ENCODE measurements around the gene ZYG11B. TPM values are rescaled to one million over a fixed set of nuclear protein-coding genes. Genes with fewer than 3 reads are reported as not detected.

The ZYG11B gene
- total and polyA plus RNA-seq, 8 donors, result 23.3 to 34.6 (median 28.4) TPM

DNA sequence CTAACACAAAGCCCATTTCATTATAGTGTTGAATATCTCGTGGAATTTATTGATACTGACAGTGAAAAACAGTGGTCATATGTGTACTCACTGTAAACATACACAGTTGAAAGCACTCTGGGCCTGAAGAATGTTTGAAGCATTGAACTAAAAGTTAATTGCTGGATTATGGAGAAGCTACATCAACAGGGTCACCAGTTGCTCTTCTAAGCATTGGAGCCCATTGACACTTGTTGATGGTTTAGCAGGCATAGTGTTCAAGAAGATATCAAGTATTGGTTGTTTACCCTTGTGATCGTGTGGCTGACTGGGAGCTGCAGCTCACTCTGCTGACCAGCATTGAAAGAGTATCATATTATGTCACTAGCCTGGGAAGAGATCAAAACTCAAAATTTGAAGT lies 126.6 kb downstream of the ZYG11B start:
- Histone ChIP-seq H3K27me3 (peaks cover 0 to 16% of the 10 kb centered on the region in 2 donors), H3K4me3 (no peak overlapping the region), H3K9me3 (no peaks in the 10 kb centered on the region), H3K4me1 (no peaks in the 10 kb centered on the region), H3K27ac (no peak overlapping the region), H3K36me3 (no peaks in the 10 kb centered on the region)
- DNase-seq (no peak), ATAC-seq (no peak)
- TF ChIP-seq, protein P1, sequence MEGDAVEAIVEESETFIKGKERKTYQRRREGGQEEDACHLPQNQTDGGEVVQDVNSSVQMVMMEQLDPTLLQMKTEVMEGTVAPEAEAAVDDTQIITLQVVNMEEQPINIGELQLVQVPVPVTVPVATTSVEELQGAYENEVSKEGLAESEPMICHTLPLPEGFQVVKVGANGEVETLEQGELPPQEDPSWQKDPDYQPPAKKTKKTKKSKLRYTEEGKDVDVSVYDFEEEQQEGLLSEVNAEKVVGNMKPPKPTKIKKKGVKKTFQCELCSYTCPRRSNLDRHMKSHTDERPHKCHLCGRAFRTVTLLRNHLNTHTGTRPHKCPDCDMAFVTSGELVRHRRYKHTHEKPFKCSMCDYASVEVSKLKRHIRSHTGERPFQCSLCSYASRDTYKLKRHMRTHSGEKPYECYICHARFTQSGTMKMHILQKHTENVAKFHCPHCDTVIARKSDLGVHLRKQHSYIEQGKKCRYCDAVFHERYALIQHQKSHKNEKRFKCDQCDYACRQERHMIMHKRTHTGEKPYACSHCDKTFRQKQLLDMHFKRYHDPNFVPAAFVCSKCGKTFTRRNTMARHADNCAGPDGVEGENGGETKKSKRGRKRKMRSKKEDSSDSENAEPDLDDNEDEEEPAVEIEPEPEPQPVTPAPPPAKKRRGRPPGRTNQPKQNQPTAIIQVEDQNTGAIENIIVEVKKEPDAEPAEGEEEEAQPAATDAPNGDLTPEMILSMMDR (IDR thresholded peaks at IDR 0.05), result no peak
- intact Hi-C loops (cut with DNase I), result no loop called here

DNA sequence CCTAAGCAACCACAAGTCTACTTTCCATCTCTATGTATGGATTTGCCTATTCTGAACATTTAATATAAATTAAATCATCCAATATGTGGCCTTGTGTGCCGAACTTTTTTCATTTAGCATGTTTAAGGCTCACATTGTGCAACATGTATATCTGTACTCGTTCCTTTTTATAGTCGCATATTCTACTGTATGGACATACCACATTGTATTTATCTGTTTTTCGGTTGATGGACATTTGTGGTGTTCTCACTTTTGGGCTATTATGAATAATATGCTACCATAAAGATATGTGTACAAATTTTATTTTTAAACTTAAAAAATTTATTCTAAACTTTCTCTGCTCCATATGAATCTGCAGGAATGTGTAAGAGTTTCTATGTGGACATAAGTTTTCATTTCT lies 129.3 kb downstream of the ZYG11B start:
- Histone ChIP-seq H3K27ac (no peak overlapping the region), H3K4me3 (no peak overlapping the region), H3K27me3 (no peaks in the 10 kb centered on the region), H3K4me1 (no peaks in the 10 kb centered on the region), H3K9me3 (no peaks in the 10 kb centered on the region), H3K36me3 (no peaks in the 10 kb centered on the region)
- intact Hi-C loops (cut with DNase I), result no loop called here
- TF ChIP-seq, protein P1 (IDR thresholded peaks at IDR 0.05), result no peak
- DNase-seq, result no peak
- ATAC-seq, result no peak

DNA sequence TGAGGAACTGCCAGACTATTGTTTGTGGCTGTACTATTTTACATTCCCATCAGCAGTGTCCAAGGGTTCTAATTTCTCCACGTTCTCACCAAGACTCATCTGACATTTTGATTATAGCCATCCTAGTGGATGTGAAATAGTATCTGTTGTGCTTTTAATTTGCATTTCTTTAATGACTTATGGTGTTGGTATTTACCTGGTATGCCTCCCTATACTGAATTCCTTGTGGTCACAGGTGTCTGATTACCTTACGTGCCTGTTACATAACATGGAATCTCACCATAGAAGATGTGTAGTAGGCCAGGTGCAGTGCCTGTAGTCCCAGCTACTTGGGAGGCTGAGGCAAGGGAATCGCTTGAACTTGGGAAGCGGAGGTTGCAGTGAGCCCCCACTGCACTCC lies 129.8 kb downstream of the ZYG11B start:
- Histone ChIP-seq H3K27me3 (no peaks in the 10 kb centered on the region), H3K27ac (no peak overlapping the region), H3K4me3 (no peak overlapping the region), H3K4me1 (no peaks in the 10 kb centered on the region), H3K36me3 (no peaks in the 10 kb centered on the region), H3K9me3 (no peaks in the 10 kb centered on the region)
- DNase-seq (no peak), ATAC-seq (no peak)
- TF ChIP-seq, protein P1 (IDR thresholded peaks at IDR 0.05), result no peak
- intact Hi-C loops (cut with DNase I), result no loop called here

DNA sequence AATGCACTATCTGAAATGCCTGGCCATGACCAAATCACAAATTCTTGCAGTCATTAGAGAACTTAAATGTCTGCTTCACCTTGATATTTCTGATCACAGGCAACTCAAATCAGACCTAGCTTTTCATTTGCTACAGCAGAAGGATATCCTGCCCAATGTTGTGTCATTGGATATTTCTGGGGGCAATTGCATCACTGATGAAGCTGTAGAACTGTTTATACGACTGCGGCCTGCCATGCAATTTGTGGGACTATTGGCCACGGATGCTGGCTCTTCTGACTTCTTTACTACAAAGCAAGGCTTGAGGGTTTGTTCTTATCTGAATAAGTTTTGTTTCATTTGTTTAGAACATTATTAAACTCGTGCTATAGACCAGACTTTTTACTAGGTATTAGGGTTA lies 131.2 kb downstream of the ZYG11B start:
- Histone ChIP-seq H3K27ac (no peak overlapping the region), H3K4me3 (no peak overlapping the region), H3K9me3 (no peaks in the 10 kb centered on the region), H3K36me3 (no peaks in the 10 kb centered on the region), H3K4me1 (no peaks in the 10 kb centered on the region), H3K27me3 (peaks cover 0 to 6% of the 10 kb centered on the region in 2 donors)
- intact Hi-C loops (cut with DNase I), result no loop called here
- DNase-seq, result no peak
- TF ChIP-seq, protein P1 (IDR thresholded peaks at IDR 0.05), result no peak
- no peak for ATAC-seq

DNA sequence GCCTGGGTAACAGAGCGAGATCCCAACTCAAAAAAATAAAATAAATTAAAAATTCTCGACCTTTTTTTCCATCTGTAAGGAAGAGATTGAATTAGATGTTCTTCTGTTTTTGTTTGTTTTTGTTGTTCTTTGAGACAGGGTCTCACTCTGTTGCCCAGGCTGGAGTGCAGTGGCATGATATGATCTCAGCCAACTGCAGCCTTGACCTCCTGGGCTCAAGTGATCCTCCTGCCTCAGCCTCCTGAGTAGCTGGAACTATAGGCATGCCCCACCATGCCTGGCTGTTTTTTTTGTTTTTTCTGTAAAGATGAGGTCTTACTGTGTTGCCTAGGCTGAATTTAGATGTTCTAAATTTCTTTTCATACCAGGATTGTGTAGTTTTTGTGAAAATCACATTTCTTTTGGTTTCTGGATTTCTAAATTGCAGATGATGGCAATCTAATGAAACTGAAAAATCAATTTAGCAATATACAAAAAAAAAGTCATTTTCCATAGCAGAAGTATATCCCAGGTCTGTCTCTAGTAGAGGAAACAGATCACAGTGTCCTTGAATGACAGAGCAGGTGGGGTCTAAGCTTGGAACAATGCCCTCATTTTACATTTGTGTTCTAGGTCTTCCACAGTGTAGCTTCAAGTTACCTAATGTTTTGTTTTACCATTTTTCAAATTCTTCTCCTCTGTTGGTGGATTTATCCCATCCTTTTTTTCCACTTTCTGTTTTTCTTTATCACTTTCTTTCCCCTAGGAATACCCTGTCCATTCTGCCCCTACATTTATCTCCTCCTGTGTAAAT lies 136.6 kb downstream of the ZYG11B start:
- intact Hi-C loops (cut with DNase I), result no loop called here
- TF ChIP-seq, protein P1 (IDR thresholded peaks at IDR 0.05), result no peak

More for the DNA sequence above, 136.6 kb downstream of the ZYG11B start:
- Histone ChIP-seq H3K36me3 (no peaks in the 10 kb centered on the region), H3K9me3 (no peaks in the 10 kb centered on the region), H3K4me3 (no peak overlapping the region), H3K4me1 (peaks cover 0 to 3% of the 10 kb centered on the region in 2 donors), H3K27me3 (peaks cover 0 to 12% of the 10 kb centered on the region in 2 donors), H3K27ac (no peak overlapping the region)
- DNase-seq, result no peak
- ATAC-seq, result no peak
